ENCODE data around the gene MYOM1. TPM values are rescaled to one million over a fixed set of nuclear protein-coding genes. Genes with fewer than 3 reads are reported as not detected.

The MYOM1 gene
- total RNA-seq, 2 experiments from 2014 or later: 2.4 to 3.8 TPM

DNA sequence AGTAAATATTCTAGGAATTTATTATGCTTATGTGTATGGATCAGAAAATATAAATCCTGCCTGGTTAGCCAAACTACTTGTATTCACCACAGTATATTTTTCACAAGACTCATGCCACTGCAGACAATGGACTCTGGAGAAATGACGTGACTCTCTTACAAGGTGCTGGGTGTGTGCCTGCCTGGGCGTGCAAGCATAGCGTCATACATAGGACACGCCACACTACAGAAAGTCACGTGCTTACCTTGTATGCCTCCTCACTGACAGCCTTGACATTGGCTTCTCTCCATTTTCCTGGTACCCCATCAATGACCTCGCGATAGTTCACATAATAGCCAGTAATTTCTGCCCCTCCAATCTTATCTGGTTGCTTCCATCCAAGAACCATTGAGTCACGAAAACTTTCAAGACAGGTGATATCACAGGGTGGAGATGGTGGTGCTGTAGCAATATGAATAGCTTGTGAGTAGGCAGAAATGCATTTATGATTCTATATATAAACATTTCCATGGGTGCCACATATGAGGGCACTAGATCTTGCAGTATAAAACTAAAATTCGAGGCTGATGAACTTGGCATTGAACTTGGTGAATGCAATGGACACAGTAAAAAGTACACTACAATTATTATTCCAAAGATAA lies 93.2 kb downstream of the MYOM1 start:
- no peak for TF ChIP-seq EZH2phosphoT487 (IDR thresholded peaks at IDR 0.05; ENCODE audit: borderline replicate concordance, low read depth, low read length)
- TF ChIP-seq, protein P1, sequence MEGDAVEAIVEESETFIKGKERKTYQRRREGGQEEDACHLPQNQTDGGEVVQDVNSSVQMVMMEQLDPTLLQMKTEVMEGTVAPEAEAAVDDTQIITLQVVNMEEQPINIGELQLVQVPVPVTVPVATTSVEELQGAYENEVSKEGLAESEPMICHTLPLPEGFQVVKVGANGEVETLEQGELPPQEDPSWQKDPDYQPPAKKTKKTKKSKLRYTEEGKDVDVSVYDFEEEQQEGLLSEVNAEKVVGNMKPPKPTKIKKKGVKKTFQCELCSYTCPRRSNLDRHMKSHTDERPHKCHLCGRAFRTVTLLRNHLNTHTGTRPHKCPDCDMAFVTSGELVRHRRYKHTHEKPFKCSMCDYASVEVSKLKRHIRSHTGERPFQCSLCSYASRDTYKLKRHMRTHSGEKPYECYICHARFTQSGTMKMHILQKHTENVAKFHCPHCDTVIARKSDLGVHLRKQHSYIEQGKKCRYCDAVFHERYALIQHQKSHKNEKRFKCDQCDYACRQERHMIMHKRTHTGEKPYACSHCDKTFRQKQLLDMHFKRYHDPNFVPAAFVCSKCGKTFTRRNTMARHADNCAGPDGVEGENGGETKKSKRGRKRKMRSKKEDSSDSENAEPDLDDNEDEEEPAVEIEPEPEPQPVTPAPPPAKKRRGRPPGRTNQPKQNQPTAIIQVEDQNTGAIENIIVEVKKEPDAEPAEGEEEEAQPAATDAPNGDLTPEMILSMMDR (conservative IDR thresholded peaks at IDR 0.05; ENCODE audit: low read length): no peak
- intact Hi-C loops (cut with micrococcal nuclease; ENCODE audit: unreplicated experiment): no loop called here
- H3K4me3 ChIP-seq (ENCODE audit: low read depth, low read length, poor library complexity, severe bottlenecking): no peak overlapping the region
- peaks cover 10% of the 10 kb centered on the region for H3K4me1 ChIP-seq (ENCODE audit: insufficient read depth, low read length, poor library complexity, severe bottlenecking)
- POLR2A ChIA-PET: no interaction called here
- no peaks in the 10 kb centered on the region for H3K9me3 ChIP-seq (ENCODE audit: low read length)
- no peaks in the 10 kb centered on the region for H3K79me2 ChIP-seq (ENCODE audit: insufficient read depth, low read depth, low read length)
- H3K36me3 ChIP-seq (ENCODE audit: insufficient read depth, low read length): no peaks in the 10 kb centered on the region
- no peaks in the 10 kb centered on the region for H4K20me1 ChIP-seq (ENCODE audit: insufficient read depth, low read length)
- CTCF ChIA-PET (ENCODE audit: unreplicated experiment): no interaction called here
- H3K27ac ChIP-seq (ENCODE audit: low read depth, low read length, poor library complexity, severe bottlenecking): no peak overlapping the region
- no peak for DNase-seq (ENCODE audit: low spot score)
- BruUV-seq (replicated peaks): no TSS peak
- H2AFZ ChIP-seq (ENCODE audit: low read length): no peak overlapping the region
- H3K4me2 ChIP-seq (ENCODE audit: low read length): no peak overlapping the region
- no peaks in the 10 kb centered on the region for H3K9me2 ChIP-seq (ENCODE audit: insufficient read depth, low read length)

DNA sequence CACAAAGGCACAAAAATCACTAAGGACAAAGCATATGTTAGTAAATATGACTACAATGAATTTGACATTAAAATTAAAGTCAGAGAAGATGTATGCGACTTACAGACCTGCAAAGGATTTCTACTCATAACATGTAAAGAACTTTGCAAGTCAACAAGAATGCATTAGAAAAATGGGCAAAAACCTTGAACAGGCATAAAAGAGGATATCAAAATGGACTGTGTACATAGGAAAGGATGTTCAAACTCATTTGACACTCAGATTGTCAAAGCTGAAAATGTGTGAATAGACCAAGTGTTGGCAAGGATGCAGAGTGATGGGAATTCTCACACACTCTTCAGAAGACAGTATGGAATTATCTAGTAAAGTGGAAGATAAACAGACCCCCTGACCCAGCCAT lies 94.9 kb downstream of the MYOM1 start:
- no TSS peak for BruUV-seq (replicated peaks)
- Histone ChIP-seq H2AFZ (ENCODE audit: low read length) (no peak overlapping the region), H3K36me3 (ENCODE audit: insufficient read depth, low read length) (no peaks in the 10 kb centered on the region), H3K4me2 (ENCODE audit: low read length) (no peak overlapping the region), H3K9me2 (ENCODE audit: insufficient read depth, low read length) (no peaks in the 10 kb centered on the region), H3K4me1 (ENCODE audit: insufficient read depth, low read length, poor library complexity, severe bottlenecking) (peaks cover 10% of the 10 kb centered on the region), H3K79me2 (ENCODE audit: insufficient read depth, low read depth, low read length) (no peaks in the 10 kb centered on the region), H3K27ac (ENCODE audit: low read depth, low read length, poor library complexity, severe bottlenecking) (no peak overlapping the region), H3K9me3 (ENCODE audit: low read length) (no peaks in the 10 kb centered on the region), H4K20me1 (ENCODE audit: insufficient read depth, low read length) (no peaks in the 10 kb centered on the region), H3K4me3 (ENCODE audit: low read depth, low read length, poor library complexity, severe bottlenecking) (no peak overlapping the region)
- intact Hi-C loops (cut with micrococcal nuclease; ENCODE audit: unreplicated experiment): no loop called here
- ChIA-PET POLR2A (interaction anchor here (0.6 to 1.1 kb wide), 4 partner anchors 16 to 588 kb away, joined by 3 to 5 read pairs (median 3); no protein-coding TSS in a partner anchor), CTCF (ENCODE audit: unreplicated experiment) (no interaction called here)
- no peak for TF ChIP-seq EZH2phosphoT487 (IDR thresholded peaks at IDR 0.05; ENCODE audit: borderline replicate concordance, low read depth, low read length)
- TF ChIP-seq, protein P1 (conservative IDR thresholded peaks at IDR 0.05; ENCODE audit: low read length): no peak
- DNase-seq (ENCODE audit: low spot score): no peak

DNA sequence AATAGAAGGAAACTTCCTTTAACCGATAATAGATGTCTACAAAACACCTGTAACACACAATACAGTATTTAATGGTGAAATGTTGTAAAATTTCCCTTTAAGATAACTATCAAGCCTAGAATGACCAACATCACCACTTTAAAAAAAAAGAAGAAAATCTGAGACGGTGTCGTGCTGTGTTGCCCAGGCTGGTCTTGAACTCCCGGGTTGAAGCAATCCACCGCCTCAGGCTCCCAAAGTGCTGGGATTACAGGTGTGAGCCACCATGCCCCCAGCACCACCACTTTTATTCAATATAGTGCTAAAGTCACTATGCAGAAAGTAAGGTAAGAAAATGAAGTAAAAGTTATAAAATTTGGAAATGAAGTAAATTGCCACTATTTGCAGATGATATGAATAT lies 96.9 kb downstream of the MYOM1 start:
- H3K79me2 ChIP-seq (ENCODE audit: insufficient read depth, low read depth, low read length): no peaks in the 10 kb centered on the region
- no peaks in the 10 kb centered on the region for H4K20me1 ChIP-seq (ENCODE audit: insufficient read depth, low read length)
- no peaks in the 10 kb centered on the region for H3K9me2 ChIP-seq (ENCODE audit: insufficient read depth, low read length)
- no peaks in the 10 kb centered on the region for H3K9me3 ChIP-seq (ENCODE audit: low read length)
- DNase-seq (ENCODE audit: low spot score): no peak
- H2AFZ ChIP-seq (ENCODE audit: low read length): no peak overlapping the region
- TF ChIP-seq, protein P1 (conservative IDR thresholded peaks at IDR 0.05; ENCODE audit: low read length): no peak
- TF ChIP-seq EZH2phosphoT487 (IDR thresholded peaks at IDR 0.05; ENCODE audit: borderline replicate concordance, low read depth, low read length): no peak
- CTCF ChIA-PET (ENCODE audit: unreplicated experiment): no interaction called here
- intact Hi-C loops (cut with micrococcal nuclease; ENCODE audit: unreplicated experiment): no loop called here
- H3K4me2 ChIP-seq (ENCODE audit: low read length): no peak overlapping the region
- H3K27ac ChIP-seq (ENCODE audit: low read depth, low read length, poor library complexity, severe bottlenecking): no peak overlapping the region
- POLR2A ChIA-PET: no interaction called here
- no peak overlapping the region for H3K4me3 ChIP-seq (ENCODE audit: low read depth, low read length, poor library complexity, severe bottlenecking)
- no TSS peak for BruUV-seq (replicated peaks)
- H3K36me3 ChIP-seq (ENCODE audit: insufficient read depth, low read length): no peaks in the 10 kb centered on the region
- no peaks in the 10 kb centered on the region for H3K4me1 ChIP-seq (ENCODE audit: insufficient read depth, low read length, poor library complexity, severe bottlenecking)
